ENCODE data around the gene MNAT1.

Gene MNAT1

GRCh38 chr14:60790850-60791249, 56.3 kb downstream of the MNAT1 start:
- no peak for DNase-seq (ENCODE audit: low spot score)
- in situ Hi-C loops (cut with MboI; ENCODE audit: low pct_unique_long_range_greater_than_20kb, low sequenced_read_pairs, unreplicated experiment), result no loop called here
- TF ChIP-seq CTCF (IDR thresholded peaks at IDR 0.05; ENCODE audit: extremely low read depth, insufficient read depth, missing control alignments), result no peak

- no peak for DNase-seq (ENCODE audit: low spot score)
- in situ Hi-C loops (cut with MboI; ENCODE audit: low pct_unique_long_range_greater_than_20kb, low sequenced_read_pairs, unreplicated experiment), result no loop called here
- TF ChIP-seq CTCF (IDR thresholded peaks at IDR 0.05; ENCODE audit: extremely low read depth, insufficient read depth, missing control alignments), result no peak
Measured at GRCh38 chr14:60796434-60796833, 61.9 kb downstream of the MNAT1 start.

GRCh38 chr14:60800409-60800808, 65.8 kb downstream of the MNAT1 start:
- no peak for DNase-seq (ENCODE audit: low spot score)
- in situ Hi-C loops (cut with MboI; ENCODE audit: low pct_unique_long_range_greater_than_20kb, low sequenced_read_pairs, unreplicated experiment), result no loop called here
- TF ChIP-seq CTCF (IDR thresholded peaks at IDR 0.05; ENCODE audit: extremely low read depth, insufficient read depth, missing control alignments), result no peak

- TF ChIP-seq CTCF (IDR thresholded peaks at IDR 0.05; ENCODE audit: extremely low read depth, insufficient read depth, missing control alignments), result no peak
- no peak for DNase-seq (ENCODE audit: low spot score)
- in situ Hi-C loops (cut with MboI; ENCODE audit: low pct_unique_long_range_greater_than_20kb, low sequenced_read_pairs, unreplicated experiment), result no loop called here
Measured at GRCh38 chr14:60803871-60804270, 69.3 kb downstream of the MNAT1 start.

GRCh38 chr14:60805841-60806430, 71.4 kb downstream of the MNAT1 start:
- in situ Hi-C loops (cut with MboI; ENCODE audit: low pct_unique_long_range_greater_than_20kb, low sequenced_read_pairs, unreplicated experiment), result no loop called here
- DNase-seq (ENCODE audit: low spot score), result no peak

GRCh38 chr14:60807247-60807646, 72.7 kb downstream of the MNAT1 start:
- DNase-seq (ENCODE audit: low spot score), result no peak
- in situ Hi-C loops (cut with MboI; ENCODE audit: low pct_unique_long_range_greater_than_20kb, low sequenced_read_pairs, unreplicated experiment), result no loop called here
- no peak for TF ChIP-seq CTCF (IDR thresholded peaks at IDR 0.05; ENCODE audit: extremely low read depth, insufficient read depth, missing control alignments)

More at GRCh38 chr14:60805841-60806430, 71.4 kb downstream of the MNAT1 start:
- TF ChIP-seq CTCF (IDR thresholded peaks at IDR 0.05; ENCODE audit: extremely low read depth, insufficient read depth, missing control alignments), result no peak
